ENCODE data around the gene FBXO21.

- TF ChIP-seq EP300 (IDR thresholded peaks at IDR 0.05) (no peak), CTCF (IDR thresholded peaks at IDR 0.05) (no peak)
Observed at GRCh38 chr12:117097159-117097558, 93.1 kb downstream of the FBXO21 start.
